Sigmoid colon (tissue), 7 donors: ENCODE measurements around the gene SDK2. TPM values are rescaled to one million over a fixed set of nuclear protein-coding genes. Genes with fewer than 3 reads are reported as not detected.

Experiments used
- DNase-seq: peaks from one replicate; pipeline ENCODE4 v3.0.0-alpha.2; 2019
- H3K27ac ChIP-seq, 4 donors: fragments of 200-600 bp; sonication (generic); one replicate each; pipeline ENCODE4 v1.5.1; 2016 to 2019; ENCODE audit warnings: mild to moderate bottlenecking in 1 of 4
- H3K27me3 ChIP-seq, 3 donors: fragments of 200-600 bp; sonication (generic); one replicate each; pipeline ENCODE4 v1.5.1; 2019; ENCODE audit warnings: mild to moderate bottlenecking in 1 of 3
- H3K36me3 ChIP-seq, 4 donors: fragments of 200-600 bp; sonication (generic); one replicate each; pipeline ENCODE4 v1.5.1; 2016 to 2019
- H3K4me1 ChIP-seq, 4 donors: fragments of 200-600 bp; sonication (generic); one replicate each; pipeline ENCODE4 v1.5.1; 2017 to 2019
- H3K4me3 ChIP-seq, 4 donors: fragments of 200-600 bp; sonication (generic); one replicate each; pipeline ENCODE4 v1.5.1; 2017 to 2019; ENCODE audit warnings: mild to moderate bottlenecking in 2 of 4, moderate library complexity in 1 of 4
- H3K9me3 ChIP-seq, 4 donors: fragments of 200-600 bp in 3 of 4; sonication (generic) in 3 of 4; one replicate each; pipeline versions ENCODE4 v1.5.1 to v1.6.1; 2013 to 2019
- EP300 ChIP-seq, 4 donors: sonication (generic); formaldehyde crosslinking; IDR thresholded peaks; one replicate each; pipeline ENCODE4 v1.6.1; 2017; ENCODE audit warnings: antibody characterized with exemption in 4 of 4
- POLR2A ChIP-seq, 2 donors: fragments of 450-650 bp; IDR thresholded peaks; one replicate each; pipeline ENCODE4 v1.6.1; 2016; ENCODE audit warnings: antibody characterized with exemption in 2 of 2, mild to moderate bottlenecking in 2 of 2, moderate library complexity in 2 of 2
- POLR2AphosphoS5 ChIP-seq, 4 donors: sonication (generic); formaldehyde crosslinking; IDR thresholded peaks; one replicate each; pipeline ENCODE4 v1.6.1; 2017; ENCODE audit warnings: antibody characterized with exemption in 4 of 4
- WGBS, 2 donors: extraction: QIAGEN DNeasy Blood & Tissue Kit; methylation state at CpG; one replicate each; pipeline ENCODE4 v1.1.7; 2013; 5-methylcytosine and 5-hydroxymethylcytosine counted together
- intact Hi-C: fragments of 100-400 bp; cut with DNase I; formaldehyde crosslinking; loops from one replicate; pipeline ENCODE4 v1.15.1; 2023
- polyA plus RNA-seq, 3 donors: library from polyadenylated mRNA; stranded (reverse); fragments of 200-250 nt; gene quantifications; one replicate each; pipeline ENCODE4 v1.2.3, GENCODE V29; 2013
- total RNA-seq, 4 donors: library from RNA; depleted of rRNA; stranded (reverse); fragments of >200 nt; gene quantifications; one replicate each; pipeline ENCODE4 v1.1.0, GENCODE V29; 2016
- TF ChIP-seq, protein P1 (sequence below), 4 experiments: fragments of 450-650 bp in 3 of 4; fragments of 200-600 bp in 1 of 4; IDR thresholded peaks; one replicate each; pipeline ENCODE4 v1.5.1; 2016 to 2019; ENCODE audit warnings: antibody characterized with exemption in 4 of 4, mild to moderate bottlenecking in 3 of 4, moderate library complexity in 2 of 4
- donor health status: healthy with polysubstance abuse.
- donor health status: Bipolar disorder and iron deficiency.
- donor health status: healthy.

SDK2 gene
- total and polyA plus RNA-seq, 7 donors, result under 0.01 to 1.9 (median 0.71) TPM

- no peak overlapping the region for H3K4me3 ChIP-seq
- intact Hi-C loops, result no loop called here
- no peak overlapping the region for H3K27ac ChIP-seq
- DNase-seq, result no peak
- TF ChIP-seq EP300 (IDR thresholded peaks at IDR 0.05) (no peak), POLR2AphosphoS5 (IDR thresholded peaks at IDR 0.05) (no peak), POLR2A (IDR thresholded peaks at IDR 0.05) (no peak)
- TF ChIP-seq, protein P1, sequence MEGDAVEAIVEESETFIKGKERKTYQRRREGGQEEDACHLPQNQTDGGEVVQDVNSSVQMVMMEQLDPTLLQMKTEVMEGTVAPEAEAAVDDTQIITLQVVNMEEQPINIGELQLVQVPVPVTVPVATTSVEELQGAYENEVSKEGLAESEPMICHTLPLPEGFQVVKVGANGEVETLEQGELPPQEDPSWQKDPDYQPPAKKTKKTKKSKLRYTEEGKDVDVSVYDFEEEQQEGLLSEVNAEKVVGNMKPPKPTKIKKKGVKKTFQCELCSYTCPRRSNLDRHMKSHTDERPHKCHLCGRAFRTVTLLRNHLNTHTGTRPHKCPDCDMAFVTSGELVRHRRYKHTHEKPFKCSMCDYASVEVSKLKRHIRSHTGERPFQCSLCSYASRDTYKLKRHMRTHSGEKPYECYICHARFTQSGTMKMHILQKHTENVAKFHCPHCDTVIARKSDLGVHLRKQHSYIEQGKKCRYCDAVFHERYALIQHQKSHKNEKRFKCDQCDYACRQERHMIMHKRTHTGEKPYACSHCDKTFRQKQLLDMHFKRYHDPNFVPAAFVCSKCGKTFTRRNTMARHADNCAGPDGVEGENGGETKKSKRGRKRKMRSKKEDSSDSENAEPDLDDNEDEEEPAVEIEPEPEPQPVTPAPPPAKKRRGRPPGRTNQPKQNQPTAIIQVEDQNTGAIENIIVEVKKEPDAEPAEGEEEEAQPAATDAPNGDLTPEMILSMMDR (IDR thresholded peaks at IDR 0.05), result no peak
- peaks cover 0 to 7% (median 0%) of the 10 kb centered on the region in 3 donors for H3K27me3 ChIP-seq
- 59 to 90% methylated on average over 16 of the region's 16 CpGs for WGBS, 2 donors
- no peaks in the 10 kb centered on the region for H3K4me1 ChIP-seq
- peaks cover 0 to 7% (median 3%) of the 10 kb centered on the region in 4 donors for H3K9me3 ChIP-seq
- no peaks in the 10 kb centered on the region for H3K36me3 ChIP-seq
Observed at GRCh38 chr17:73482251-73482716, 162.0 kb downstream of the SDK2 start.

DNA sequence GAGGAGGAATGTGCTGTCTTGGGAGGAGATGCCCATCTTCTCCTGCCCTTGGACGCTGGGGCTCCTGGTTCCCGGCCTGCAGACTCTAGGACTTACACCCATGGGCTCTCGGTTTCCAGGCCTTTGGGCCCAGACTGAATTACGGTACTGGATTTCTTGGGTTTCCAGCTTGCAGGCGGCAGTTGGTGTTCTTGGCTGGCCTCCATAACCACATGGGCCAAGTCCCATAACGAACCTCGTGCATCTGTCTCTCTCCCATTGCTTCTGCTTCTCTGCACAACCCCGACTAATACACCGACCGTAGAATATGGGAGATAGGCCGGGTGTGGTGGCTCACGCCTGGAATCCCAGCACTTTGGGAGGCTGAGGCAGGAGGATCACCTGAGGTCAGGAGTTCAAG is 162.6 kb downstream of the SDK2 start:
- DNase-seq, result no peak
- intact Hi-C loops, result no loop called here
- WGBS, 2 donors, result 68 to 81% methylated on average over 12 of the region's 12 CpGs
- Histone ChIP-seq H3K4me1 (no peaks in the 10 kb centered on the region), H3K27me3 (peaks cover 0 to 7% (median 0%) of the 10 kb centered on the region in 3 donors), H3K27ac (no peak overlapping the region), H3K36me3 (no peaks in the 10 kb centered on the region), H3K4me3 (no peak overlapping the region), H3K9me3 (peaks cover 0 to 7% (median 3%) of the 10 kb centered on the region in 4 donors)
- TF ChIP-seq, protein P1 (IDR thresholded peaks at IDR 0.05), result no peak
- TF ChIP-seq POLR2AphosphoS5 (IDR thresholded peaks at IDR 0.05) (no peak), EP300 (IDR thresholded peaks at IDR 0.05) (no peak), POLR2A (IDR thresholded peaks at IDR 0.05) (no peak)

GRCh38 chr17:73480740-73481139 is 163.5 kb downstream of the SDK2 start:
- Histone ChIP-seq H3K4me1 (no peaks in the 10 kb centered on the region), H3K27ac (no peak overlapping the region), H3K36me3 (no peaks in the 10 kb centered on the region), H3K4me3 (no peak overlapping the region), H3K27me3 (peaks cover 0 to 7% (median 0%) of the 10 kb centered on the region in 3 donors), H3K9me3 (peaks cover 0 to 7% (median 3%) of the 10 kb centered on the region in 4 donors)
- intact Hi-C loops, result no loop called here
- TF ChIP-seq POLR2A (IDR thresholded peaks at IDR 0.05) (no peak), POLR2AphosphoS5 (IDR thresholded peaks at IDR 0.05) (no peak), EP300 (IDR thresholded peaks at IDR 0.05) (no peak)
- TF ChIP-seq, protein P1 (IDR thresholded peaks at IDR 0.05), result no peak
- 63 to 78% methylated on average over 4 of the region's 4 CpGs for WGBS, 2 donors
- DNase-seq, result no peak

DNA sequence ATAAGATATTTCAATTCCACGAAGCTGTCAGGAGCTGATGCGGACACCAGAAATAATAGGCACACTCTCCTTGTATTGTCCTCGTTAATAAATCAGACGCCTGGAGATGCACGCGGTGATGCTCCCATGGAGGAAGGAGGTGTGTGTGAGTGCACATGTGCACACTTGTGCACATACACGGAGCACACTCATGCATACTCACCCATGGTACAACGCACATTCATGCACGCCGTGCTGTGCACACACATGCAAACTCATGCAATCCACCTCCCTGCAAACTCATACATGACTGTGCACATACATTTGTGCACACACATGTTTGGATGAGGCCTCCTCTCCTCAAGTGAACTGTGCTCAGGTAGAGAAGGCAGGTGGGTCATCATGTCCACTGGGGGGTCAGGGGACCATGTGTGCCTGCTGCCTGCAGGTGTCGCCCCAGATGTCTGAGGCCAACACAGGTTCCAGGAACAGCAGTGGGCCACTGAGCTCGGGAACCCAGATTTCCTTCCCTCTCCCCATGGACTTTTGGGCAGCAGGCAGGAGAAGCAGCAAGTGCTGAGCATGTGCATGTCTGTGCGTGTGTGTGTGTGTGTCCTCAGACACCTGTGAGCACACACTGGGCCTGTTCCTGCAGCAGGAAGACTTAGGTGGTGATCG is 165.3 kb downstream of the SDK2 start:
- no peak overlapping the region for H3K27ac ChIP-seq
- H3K4me1 ChIP-seq, result peaks cover 0 to 6% (median 3%) of the 10 kb centered on the region in 4 donors
- H3K4me3 ChIP-seq, result no peak overlapping the region
- H3K9me3 ChIP-seq, result no peaks in the 10 kb centered on the region
- intact Hi-C loops, result no loop called here
- H3K36me3 ChIP-seq, result no peaks in the 10 kb centered on the region
- no peak for DNase-seq
- TF ChIP-seq POLR2A (IDR thresholded peaks at IDR 0.05) (no peak), POLR2AphosphoS5 (IDR thresholded peaks at IDR 0.05) (no peak)
- 90 to 92% methylated on average over 14 of the region's 14 CpGs for WGBS, 2 donors
- H3K27me3 ChIP-seq, result peaks cover 0 to 5% (median 0%) of the 10 kb centered on the region in 3 donors

DNA sequence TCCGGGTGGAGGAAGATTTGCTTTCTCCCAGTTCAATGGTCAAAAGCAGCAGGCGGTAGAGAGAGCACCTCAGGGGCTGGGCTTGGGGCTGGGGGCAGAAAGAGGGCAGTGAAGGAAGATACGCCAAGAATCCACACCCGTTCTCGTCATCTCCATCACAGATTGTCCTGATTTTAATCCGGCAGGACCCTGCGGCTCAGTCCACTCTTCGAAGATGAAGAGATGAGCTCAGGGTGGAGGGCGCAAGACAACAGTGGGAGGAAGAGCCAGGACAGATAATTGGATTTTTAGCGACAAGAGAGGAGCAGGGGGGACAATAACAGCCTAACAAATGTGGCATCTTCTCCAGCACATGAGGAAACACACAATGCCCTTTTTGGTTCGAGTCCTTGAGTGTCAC is 165.9 kb downstream of the SDK2 start:
- DNase-seq, result no peak
- intact Hi-C loops, result no loop called here
- Histone ChIP-seq H3K27me3 (peaks cover 0 to 5% (median 0%) of the 10 kb centered on the region in 3 donors), H3K4me1 (peaks cover 0 to 7% (median 3%) of the 10 kb centered on the region in 4 donors), H3K27ac (no peak overlapping the region), H3K36me3 (no peaks in the 10 kb centered on the region), H3K4me3 (no peak overlapping the region), H3K9me3 (no peaks in the 10 kb centered on the region)
- WGBS, 2 donors, result 86 to 87% methylated on average over 11 of the region's 11 CpGs
- TF ChIP-seq, protein P1 (IDR thresholded peaks at IDR 0.05), result no peak
- TF ChIP-seq POLR2A (IDR thresholded peaks at IDR 0.05) (no peak), EP300 (IDR thresholded peaks at IDR 0.05) (no peak), POLR2AphosphoS5 (IDR thresholded peaks at IDR 0.05) (no peak)
